T-helper 2 cell treated with Interferon-gamma antibody and Interleukin-4, amounts not matched to agents 5 μg/mL and 100 μg/mL, for 36 hours (primary cell): ENCODE measurements around the gene SOCS2.

ENCODE experiments used
- DNase-seq: peaks from one replicate; pipeline ENCODE4 v3.0.0; 2021; ENCODE audit warnings: low spot score
- H3K27ac Mint-ChIP-seq: one replicate; pipeline ENCODE4 v1.8.0; 2021; ENCODE audit warnings: mild to moderate bottlenecking, mixed read lengths
- H3K27me3 Mint-ChIP-seq: one replicate; pipeline ENCODE4 v1.8.0; 2021; ENCODE audit warnings: low read depth, mixed read lengths
- H3K36me3 Mint-ChIP-seq: one replicate; pipeline ENCODE4 v1.8.0; 2021; ENCODE audit warnings: low read depth, mixed read lengths
- H3K4me1 Mint-ChIP-seq: one replicate; pipeline ENCODE4 v1.8.0; 2021; ENCODE audit warnings: low read depth, mixed read lengths
- H3K4me3 Mint-ChIP-seq: one replicate; pipeline ENCODE4 v1.8.0; 2022; ENCODE audit warnings: mild to moderate bottlenecking, moderate library complexity, mixed read lengths
- H3K9me3 Mint-ChIP-seq: one replicate; pipeline ENCODE4 v1.8.0; 2021; ENCODE audit warnings: mixed read lengths

SOCS2 gene

GRCh38 chr12:93593843-93594242 lies 21.4 kb downstream of the SOCS2 start:
- peaks cover 63% of the 10 kb centered on the region for H3K27me3 Mint-ChIP-seq
- H3K27ac Mint-ChIP-seq = no peak overlapping the region
- DNase-seq = no peak
- peaks cover 26% of the 10 kb centered on the region for H3K4me1 Mint-ChIP-seq
- no peak overlapping the region for H3K4me3 Mint-ChIP-seq
- no peaks in the 10 kb centered on the region for H3K36me3 Mint-ChIP-seq
- no peaks in the 10 kb centered on the region for H3K9me3 Mint-ChIP-seq

GRCh38 chr12:93594766-93595311 lies 22.4 kb downstream of the SOCS2 start:
- Mint-ChIP-seq H3K9me3 (no peaks in the 10 kb centered on the region), H3K4me1 (peaks cover 22% of the 10 kb centered on the region), H3K27me3 (peaks cover 59% of the 10 kb centered on the region)

GRCh38 chr12:93595351-93595750 lies 22.9 kb downstream of the SOCS2 start:
- Mint-ChIP-seq H3K36me3 (no peaks in the 10 kb centered on the region), H3K4me1 (peaks cover 20% of the 10 kb centered on the region), H3K9me3 (no peaks in the 10 kb centered on the region), H3K27ac (no peak overlapping the region), H3K4me3 (no peak overlapping the region), H3K27me3 (peaks cover 57% of the 10 kb centered on the region)
- DNase-seq = no peak

More at GRCh38 chr12:93594766-93595311, 22.4 kb downstream of the SOCS2 start:
- H3K36me3 Mint-ChIP-seq = no peaks in the 10 kb centered on the region
- H3K4me3 Mint-ChIP-seq = no peak overlapping the region
- no peak overlapping the region for H3K27ac Mint-ChIP-seq
- no peak for DNase-seq

GRCh38 chr12:93597608-93598007 lies 25.1 kb downstream of the SOCS2 start:
- H3K27me3 Mint-ChIP-seq = peaks cover 42% of the 10 kb centered on the region
- H3K9me3 Mint-ChIP-seq = no peaks in the 10 kb centered on the region
- no peak overlapping the region for H3K27ac Mint-ChIP-seq
- H3K4me1 Mint-ChIP-seq = peaks cover 4% of the 10 kb centered on the region
- no peak overlapping the region for H3K4me3 Mint-ChIP-seq
- H3K36me3 Mint-ChIP-seq = no peaks in the 10 kb centered on the region
- DNase-seq = no peak

GRCh38 chr12:93599192-93599591 lies 26.7 kb downstream of the SOCS2 start:
- no peak for DNase-seq
- Mint-ChIP-seq H3K27ac (no peak overlapping the region), H3K4me3 (no peak overlapping the region), H3K4me1 (no peaks in the 10 kb centered on the region), H3K27me3 (peaks cover 30% of the 10 kb centered on the region), H3K9me3 (no peaks in the 10 kb centered on the region), H3K36me3 (no peaks in the 10 kb centered on the region)

GRCh38 chr12:93601591-93601990 lies 29.1 kb downstream of the SOCS2 start:
- H3K4me1 Mint-ChIP-seq = no peaks in the 10 kb centered on the region
- no peak overlapping the region for H3K4me3 Mint-ChIP-seq
- H3K27me3 Mint-ChIP-seq = peaks cover 17% of the 10 kb centered on the region
- H3K9me3 Mint-ChIP-seq = no peaks in the 10 kb centered on the region
- no peaks in the 10 kb centered on the region for H3K36me3 Mint-ChIP-seq
- no peak overlapping the region for H3K27ac Mint-ChIP-seq
- no peak for DNase-seq

GRCh38 chr12:93602897-93603668 lies 30.6 kb downstream of the SOCS2 start:
- peaks cover 8% of the 10 kb centered on the region for H3K27me3 Mint-ChIP-seq
- H3K4me1 Mint-ChIP-seq = no peaks in the 10 kb centered on the region
- H3K36me3 Mint-ChIP-seq = no peaks in the 10 kb centered on the region
- no peak overlapping the region for H3K4me3 Mint-ChIP-seq
- no peaks in the 10 kb centered on the region for H3K9me3 Mint-ChIP-seq
- no peak overlapping the region for H3K27ac Mint-ChIP-seq
- DNase-seq = no peak

GRCh38 chr12:93603762-93604161 lies 31.3 kb downstream of the SOCS2 start:
- Mint-ChIP-seq H3K27me3 (peaks cover 6% of the 10 kb centered on the region), H3K9me3 (no peaks in the 10 kb centered on the region), H3K4me1 (no peaks in the 10 kb centered on the region), H3K4me3 (no peak overlapping the region), H3K36me3 (no peaks in the 10 kb centered on the region), H3K27ac (no peak overlapping the region)
- DNase-seq = no peak

GRCh38 chr12:93608313-93608712 lies 35.8 kb downstream of the SOCS2 start:
- DNase-seq = no peak
- Mint-ChIP-seq H3K4me1 (no peaks in the 10 kb centered on the region), H3K9me3 (no peaks in the 10 kb centered on the region), H3K27ac (no peak overlapping the region), H3K4me3 (no peak overlapping the region), H3K36me3 (no peaks in the 10 kb centered on the region), H3K27me3 (peaks cover 14% of the 10 kb centered on the region)

GRCh38 chr12:93609281-93610192 lies 37.1 kb downstream of the SOCS2 start:
- Mint-ChIP-seq H3K36me3 (no peaks in the 10 kb centered on the region), H3K27ac (no peak overlapping the region), H3K9me3 (no peaks in the 10 kb centered on the region), H3K4me3 (no peak overlapping the region), H3K4me1 (no peaks in the 10 kb centered on the region), H3K27me3 (peaks cover 16% of the 10 kb centered on the region)
- no peak for DNase-seq

GRCh38 chr12:93612776-93613175 lies 40.3 kb downstream of the SOCS2 start:
- DNase-seq = no peak
- no peak overlapping the region for H3K4me3 Mint-ChIP-seq
- H3K27ac Mint-ChIP-seq = no peak overlapping the region
- H3K9me3 Mint-ChIP-seq = no peaks in the 10 kb centered on the region
- no peaks in the 10 kb centered on the region for H3K4me1 Mint-ChIP-seq
- H3K36me3 Mint-ChIP-seq = no peaks in the 10 kb centered on the region
- H3K27me3 Mint-ChIP-seq = peaks cover 16% of the 10 kb centered on the region

- no peak for DNase-seq
- Mint-ChIP-seq H3K27ac (no peak overlapping the region), H3K9me3 (no peaks in the 10 kb centered on the region), H3K4me1 (no peaks in the 10 kb centered on the region), H3K36me3 (no peaks in the 10 kb centered on the region), H3K27me3 (peaks cover 15% of the 10 kb centered on the region), H3K4me3 (no peak overlapping the region)
Measured at GRCh38 chr12:93614917-93615596, 42.6 kb downstream of the SOCS2 start.

- no peaks in the 10 kb centered on the region for H3K9me3 Mint-ChIP-seq
- H3K4me1 Mint-ChIP-seq = no peaks in the 10 kb centered on the region
- no peak overlapping the region for H3K4me3 Mint-ChIP-seq
- no peaks in the 10 kb centered on the region for H3K36me3 Mint-ChIP-seq
- DNase-seq = no peak
- no peak overlapping the region for H3K27ac Mint-ChIP-seq
- peaks cover 15% of the 10 kb centered on the region for H3K27me3 Mint-ChIP-seq
Measured at GRCh38 chr12:93616584-93617101, 44.2 kb downstream of the SOCS2 start.
